GM18502 (cell line): ENCODE measurements around the gene ADGRG7.
"Not testable (repeated sequence)": the region's sequence is repeated elsewhere in the genome, so short reads cannot be mapped to it uniquely, and the experiment has no call there.

Experiments used
- ATAC-seq: cut with Tn5 transposase; IDR thresholded peaks from one replicate; pipeline ENCODE4 v1.9.1; 2021; ENCODE audit warnings: mild to moderate bottlenecking; ENCODE audit not compliant: unreplicated experiment, poor library complexity

Gene ADGRG7

GRCh38 chr3:100640633-100641032 lies 31.2 kb downstream of the ADGRG7 start:
- ATAC-seq, result no peak

GRCh38 chr3:100641471-100642032 lies 32.2 kb downstream of the ADGRG7 start:
- ATAC-seq, result peak; percentile 76

GRCh38 chr3:100645913-100646312 lies 36.5 kb downstream of the ADGRG7 start:
- ATAC-seq, result no peak

GRCh38 chr3:100647171-100647570 lies 37.8 kb downstream of the ADGRG7 start:
- no peak for ATAC-seq

- no peak for ATAC-seq
Observed at GRCh38 chr3:100647657-100648056, 38.3 kb downstream of the ADGRG7 start.

- peak; percentile 99 for ATAC-seq
Observed at GRCh38 chr3:100650651-100651619, 41.5 kb downstream of the ADGRG7 start.

- no peak for ATAC-seq
Observed at GRCh38 chr3:100653604-100654294, 44.3 kb downstream of the ADGRG7 start.

- ATAC-seq, result no peak
Observed at GRCh38 chr3:100656945-100657344, 47.5 kb downstream of the ADGRG7 start.

GRCh38 chr3:100661294-100661693 lies 51.9 kb downstream of the ADGRG7 start:
- ATAC-seq, result not testable (repeated sequence)

- no peak for ATAC-seq
Observed at GRCh38 chr3:100662113-100662823, 52.9 kb downstream of the ADGRG7 start.

- ATAC-seq, result no peak
Observed at GRCh38 chr3:100665230-100665629, 55.8 kb downstream of the ADGRG7 start.

GRCh38 chr3:100666699-100667098 lies 57.3 kb downstream of the ADGRG7 start:
- not testable (repeated sequence) for ATAC-seq

GRCh38 chr3:100667316-100667715 lies 57.9 kb downstream of the ADGRG7 start:
- ATAC-seq, result not testable (repeated sequence)

- ATAC-seq, result not testable (repeated sequence)
Observed at GRCh38 chr3:100670995-100671394, 61.6 kb downstream of the ADGRG7 start.

- no peak for ATAC-seq
Observed at GRCh38 chr3:100681496-100681895, 72.1 kb downstream of the ADGRG7 start.

- no peak for ATAC-seq
Observed at GRCh38 chr3:100682056-100682853, 72.9 kb downstream of the ADGRG7 start.

GRCh38 chr3:100682854-100683760 lies 73.7 kb downstream of the ADGRG7 start:
- no peak for ATAC-seq

GRCh38 chr3:100693225-100693624 lies 83.8 kb downstream of the ADGRG7 start:
- ATAC-seq, result no peak

- no peak for ATAC-seq
Observed at GRCh38 chr3:100695696-100696095, 86.3 kb downstream of the ADGRG7 start.
